DOHH2 (cell line): ENCODE measurements around the gene CHI3L1.

Source experiments
- CTCF ChIP-seq: fragments of 200-600 bp; sonication (generic); IDR thresholded peaks from one replicate; pipeline ENCODE4 v1.5.1; 2014; ENCODE audit warnings: antibody characterized with exemption, mild to moderate bottlenecking, low read depth, low read length; ENCODE audit not compliant: poor library complexity, severe bottlenecking
- EZH2phosphoT487 ChIP-seq: fragments of 200-600 bp; sonication (generic); IDR thresholded peaks from 2 replicates; pipeline ENCODE4 v1.6.1; 2017; ENCODE audit warnings: borderline replicate concordance, mild to moderate bottlenecking, antibody characterized with exemption, low read length, moderate library complexity, mixed read lengths

- TF ChIP-seq CTCF (no peak), EZH2phosphoT487 (no peak)
These were observed 25.3 kb downstream of the CHI3L1 start for GRCh38 chr1:203161175-203161574.
